Dedifferentiated amniotic fluid mesenchymal stem cell (primary cell): ENCODE results near the gene TBC1D8B.
"Not testable (repeated sequence)": the region's sequence is repeated elsewhere in the genome, so short reads cannot be mapped to it uniquely, and the experiment has no call there.

Source experiments
- DNase-seq: peaks from one replicate; pipeline ENCODE4 v3.0.0-alpha.2; 2016; ENCODE audit errors: extremely low spot score

Gene TBC1D8B

DNA sequence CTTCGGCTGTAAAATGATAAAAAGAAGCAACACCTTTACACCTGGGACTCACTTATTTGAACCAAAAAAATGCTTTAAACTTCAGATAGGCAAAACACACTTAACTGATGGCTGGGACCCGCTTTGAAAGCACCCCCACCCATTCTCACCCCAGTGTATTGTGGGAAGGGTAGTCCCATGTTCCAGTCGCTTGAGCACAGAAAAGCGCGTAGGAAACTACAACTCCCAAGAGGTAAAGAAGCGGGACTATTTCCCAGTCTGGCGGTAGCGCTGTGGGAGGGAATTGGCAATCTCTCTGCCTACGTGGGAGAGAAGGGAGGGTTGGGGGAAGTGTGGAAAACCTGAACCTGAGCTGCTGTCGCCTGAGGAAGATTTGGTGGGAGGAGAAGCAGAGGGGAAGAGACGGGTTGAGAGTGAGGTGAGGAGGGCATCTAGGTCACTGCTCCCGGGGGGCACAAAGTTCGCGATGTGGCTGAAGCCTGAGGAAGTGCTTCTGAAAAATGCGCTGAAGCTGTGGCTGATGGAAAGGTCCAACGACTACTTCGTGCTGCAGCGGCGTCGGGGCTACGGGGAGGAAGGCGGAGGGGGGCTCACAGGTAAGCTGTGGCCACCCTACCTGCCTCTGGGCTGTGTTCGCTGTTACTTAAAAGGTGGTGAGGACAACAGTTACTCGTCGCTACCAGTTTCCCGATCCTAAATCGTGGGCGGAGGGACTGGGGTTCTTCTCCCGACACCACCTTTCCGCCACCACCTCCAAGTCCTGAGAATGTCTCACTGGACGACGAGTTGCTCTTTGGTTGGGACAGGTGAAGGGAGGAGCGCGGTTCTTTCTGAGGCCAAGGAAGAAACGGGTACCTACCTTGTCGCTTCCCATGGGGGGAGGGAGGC lies at the start of gene TBC1D8B:
Gene TBC1D8B (plus strand): TSS at position 286 of the 888 bp plus-strand sequence. CDS start 181 bp downstream, at position 467.
- peak; percentile 84 for DNase-seq

DNA sequence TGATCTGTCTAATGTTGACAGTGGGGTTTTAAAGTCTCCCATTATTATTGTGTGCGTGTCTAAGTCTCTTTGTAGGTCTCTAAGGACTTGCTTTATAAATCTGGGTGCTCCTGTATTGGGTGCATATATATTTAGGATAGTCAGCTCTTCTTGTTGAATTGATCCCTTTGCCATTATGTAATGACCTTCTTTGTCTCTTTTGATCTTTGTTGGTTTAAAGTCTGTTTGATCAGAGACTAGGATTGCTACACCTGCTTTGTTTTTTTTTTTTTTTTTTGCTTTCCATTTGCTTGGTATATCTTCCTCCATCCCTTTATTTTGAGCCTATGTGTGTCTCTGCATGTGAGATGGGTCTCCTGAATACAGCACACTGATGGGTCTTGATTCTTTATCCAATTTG lies 33.2 kb upstream of the TBC1D8B start:
- not testable (repeated sequence) for DNase-seq

DNA sequence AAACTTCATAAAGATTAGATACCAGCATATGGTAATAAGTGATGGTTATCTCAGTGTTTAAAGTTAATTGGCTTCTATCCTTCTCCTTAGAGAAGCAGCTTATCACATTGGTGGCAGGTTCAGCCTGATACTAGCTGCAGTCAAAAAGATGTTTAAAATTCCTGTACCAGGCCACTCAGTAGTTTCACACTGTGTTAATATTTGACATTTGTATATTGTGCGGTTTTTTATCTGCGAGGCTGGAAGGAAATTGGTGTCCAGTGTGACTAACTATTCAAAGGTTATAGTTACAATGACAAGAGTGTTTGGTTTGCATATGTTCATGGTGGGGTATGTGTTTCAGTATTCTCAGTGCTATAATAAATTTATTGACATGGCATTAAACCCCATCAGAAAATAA lies 27.5 kb upstream of the TBC1D8B start:
- no peak for DNase-seq

DNA sequence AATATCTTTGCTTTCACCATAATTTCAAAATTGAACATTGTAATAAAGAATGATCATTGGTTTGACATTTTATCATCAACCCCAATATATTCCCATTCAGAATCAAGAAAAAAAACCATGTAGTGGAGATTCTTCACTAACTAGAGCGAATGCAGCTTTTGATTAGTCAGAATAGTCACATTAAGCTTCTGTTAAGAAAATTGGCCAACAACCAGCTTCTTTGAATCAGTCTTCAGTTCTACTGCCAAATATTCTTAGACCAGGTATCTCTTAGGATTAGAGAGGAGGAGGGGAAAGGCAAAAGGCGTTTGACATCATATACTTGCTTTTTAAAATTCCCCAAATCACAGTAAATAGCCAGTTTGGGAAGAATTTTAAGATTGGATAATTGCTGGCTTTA lies 22.2 kb upstream of the TBC1D8B start:
- DNase-seq: no peak

DNA sequence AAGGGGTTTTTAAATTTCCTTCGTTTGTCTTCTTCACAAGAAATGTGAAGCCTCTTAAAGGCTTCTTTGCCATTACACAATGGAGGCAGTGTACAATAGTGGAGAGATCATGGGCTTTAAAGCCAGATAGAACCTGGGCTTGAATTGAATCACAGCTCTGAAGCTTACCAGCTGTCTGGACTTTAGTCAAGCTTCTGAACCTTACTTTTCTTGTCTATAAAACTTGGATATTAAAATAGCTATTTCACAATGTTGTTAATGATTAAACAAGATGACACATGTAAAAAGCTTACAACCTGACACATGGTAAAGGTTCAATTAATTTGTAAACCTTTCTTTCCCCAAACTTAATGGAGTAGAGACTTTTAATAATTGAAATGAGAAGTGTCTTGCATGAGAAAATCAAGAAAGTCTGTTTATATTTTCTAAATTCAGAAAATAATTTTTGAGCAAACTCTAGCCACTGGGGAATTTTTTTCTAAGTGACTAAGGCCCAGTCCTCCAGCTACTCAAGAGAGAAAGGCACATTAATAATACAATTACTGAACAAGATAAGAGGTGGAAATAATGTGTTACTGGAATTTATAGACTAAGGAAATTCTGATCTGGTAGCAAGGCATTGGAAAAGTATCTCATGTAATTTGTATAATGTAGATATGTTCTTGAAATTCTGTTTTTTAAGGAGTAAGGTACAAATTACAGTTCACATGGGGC lies 21.7 kb upstream of the TBC1D8B start:
- DNase-seq: no peak

DNA sequence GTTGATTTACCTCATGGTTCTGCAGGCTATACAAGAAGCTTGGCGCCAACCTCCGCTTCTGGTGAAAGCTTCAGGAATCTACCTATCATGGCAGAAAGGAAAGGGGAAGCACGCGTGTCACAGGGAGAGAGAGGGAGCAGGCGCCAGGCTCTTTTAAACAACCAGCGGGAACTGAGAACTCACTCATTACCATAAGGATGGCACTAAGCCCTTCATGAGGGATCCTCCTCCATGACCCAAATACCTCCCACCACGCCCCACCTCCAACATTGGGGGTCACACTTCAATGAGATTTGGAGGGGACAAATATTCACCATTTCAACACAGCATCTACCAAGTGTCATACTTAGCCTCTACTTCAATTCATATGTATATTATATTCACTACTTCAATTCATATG lies 18.8 kb upstream of the TBC1D8B start:
- DNase-seq: no peak

DNA sequence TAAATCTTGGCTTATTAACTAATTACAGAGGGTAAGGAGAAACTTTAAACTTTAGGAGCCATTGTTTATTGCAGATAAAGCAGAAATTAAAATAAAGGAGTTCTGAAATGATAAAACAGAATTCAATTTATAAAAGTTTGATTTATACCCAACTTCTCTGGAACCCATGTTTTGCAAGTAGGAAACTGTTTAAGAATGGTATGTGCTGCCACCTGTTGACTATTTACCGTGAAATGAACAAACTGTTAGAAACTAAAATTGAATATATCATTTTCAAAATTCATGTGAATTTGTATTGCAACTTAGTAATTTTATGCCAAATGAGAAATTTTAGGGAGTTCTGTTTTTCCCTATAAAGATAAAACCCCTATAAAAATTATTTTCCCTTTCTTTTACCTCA lies 11.0 kb upstream of the TBC1D8B start:
- peak; percentile 18 for DNase-seq

DNA sequence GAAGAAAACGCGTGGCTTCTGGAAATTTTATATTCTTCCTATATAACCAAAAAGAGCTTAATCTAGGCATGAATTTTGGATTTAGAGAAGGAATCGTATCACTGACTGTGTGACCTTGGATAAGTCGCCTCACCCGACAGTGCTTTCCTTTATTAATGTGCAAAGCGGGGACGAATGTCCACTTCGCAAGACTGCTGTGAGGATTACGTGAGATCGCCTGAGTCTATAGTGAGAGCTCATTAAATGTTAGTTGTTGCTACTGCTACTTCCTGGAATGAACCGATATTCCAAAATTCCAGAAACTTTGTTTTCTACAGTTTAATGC lies 448 bp upstream of the TBC1D8B start:
- DNase-seq: no peak

DNA sequence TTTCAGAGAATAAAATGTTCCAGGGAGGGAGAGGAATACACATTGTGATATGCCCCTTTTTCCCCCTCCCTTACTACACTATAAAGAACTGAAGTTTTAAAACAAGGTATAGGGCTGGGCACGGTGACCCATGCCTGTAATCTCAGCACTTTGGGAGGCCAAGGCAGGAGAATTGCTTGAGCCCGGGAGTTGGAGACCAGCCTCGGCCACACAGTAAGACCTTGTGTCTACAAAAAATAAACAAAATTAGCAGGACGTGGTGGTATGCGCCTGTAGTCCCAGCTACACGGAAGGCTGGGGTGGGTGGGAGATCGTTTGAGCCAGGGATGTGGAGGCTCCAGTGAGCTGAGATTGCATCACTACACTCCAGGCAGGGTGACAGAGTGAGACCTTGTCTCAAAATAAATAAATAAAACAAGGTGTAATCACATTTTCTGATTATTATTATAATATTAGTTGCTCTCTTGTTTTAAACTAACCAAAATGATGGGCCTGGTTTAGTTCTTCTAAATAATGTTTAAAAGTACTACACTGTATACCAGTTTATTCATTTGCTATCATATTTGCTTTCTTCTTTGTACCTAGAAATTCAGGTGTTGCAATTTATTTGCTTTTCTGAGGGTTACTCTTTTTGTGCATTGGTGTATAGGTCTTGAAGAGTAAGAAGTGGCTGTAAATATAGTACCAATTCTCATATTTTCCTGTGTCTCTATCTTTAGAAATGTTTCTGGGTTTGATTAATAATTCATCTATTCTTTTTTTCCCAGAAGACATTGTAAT lies 8.8 kb downstream of the TBC1D8B start:
- no peak for DNase-seq

DNA sequence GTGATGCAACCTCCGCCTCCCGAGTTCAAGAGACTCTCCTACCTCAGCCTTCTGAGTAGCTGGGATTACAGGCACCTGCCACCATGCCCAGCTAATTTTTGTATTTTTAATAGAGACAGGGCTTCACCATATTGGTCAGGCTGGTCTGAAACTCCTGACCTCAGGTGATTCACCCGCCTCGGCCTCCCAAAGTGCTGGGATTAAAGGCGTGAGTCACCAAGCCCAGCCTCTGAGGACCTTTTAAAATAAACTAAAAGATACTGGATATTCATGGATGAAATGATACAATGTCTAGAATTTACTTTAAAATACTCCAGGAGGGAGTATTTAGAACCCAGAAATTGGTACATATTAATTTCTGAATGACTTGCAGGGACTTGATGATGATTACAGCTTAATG lies 10.5 kb downstream of the TBC1D8B start:
- not testable (repeated sequence) for DNase-seq

DNA sequence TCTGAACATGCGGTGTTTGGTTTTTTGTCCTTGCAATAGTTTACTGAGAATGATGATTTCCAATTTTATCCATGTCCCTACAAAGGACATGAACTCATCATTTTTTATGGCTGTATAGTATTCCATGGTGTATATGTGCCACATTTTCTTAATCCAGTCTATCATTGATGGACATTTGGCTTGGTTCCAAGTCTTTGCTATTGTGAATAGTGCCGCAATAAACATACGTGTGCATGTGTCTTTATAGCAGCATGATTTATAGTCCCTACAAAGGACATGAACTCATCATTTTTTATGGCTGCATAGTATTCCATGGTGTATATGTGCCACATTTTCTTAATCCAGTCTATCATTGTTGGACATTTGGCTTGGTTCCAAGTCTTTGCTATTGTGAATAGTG lies 11.6 kb downstream of the TBC1D8B start:
- DNase-seq: not testable (repeated sequence)

DNA sequence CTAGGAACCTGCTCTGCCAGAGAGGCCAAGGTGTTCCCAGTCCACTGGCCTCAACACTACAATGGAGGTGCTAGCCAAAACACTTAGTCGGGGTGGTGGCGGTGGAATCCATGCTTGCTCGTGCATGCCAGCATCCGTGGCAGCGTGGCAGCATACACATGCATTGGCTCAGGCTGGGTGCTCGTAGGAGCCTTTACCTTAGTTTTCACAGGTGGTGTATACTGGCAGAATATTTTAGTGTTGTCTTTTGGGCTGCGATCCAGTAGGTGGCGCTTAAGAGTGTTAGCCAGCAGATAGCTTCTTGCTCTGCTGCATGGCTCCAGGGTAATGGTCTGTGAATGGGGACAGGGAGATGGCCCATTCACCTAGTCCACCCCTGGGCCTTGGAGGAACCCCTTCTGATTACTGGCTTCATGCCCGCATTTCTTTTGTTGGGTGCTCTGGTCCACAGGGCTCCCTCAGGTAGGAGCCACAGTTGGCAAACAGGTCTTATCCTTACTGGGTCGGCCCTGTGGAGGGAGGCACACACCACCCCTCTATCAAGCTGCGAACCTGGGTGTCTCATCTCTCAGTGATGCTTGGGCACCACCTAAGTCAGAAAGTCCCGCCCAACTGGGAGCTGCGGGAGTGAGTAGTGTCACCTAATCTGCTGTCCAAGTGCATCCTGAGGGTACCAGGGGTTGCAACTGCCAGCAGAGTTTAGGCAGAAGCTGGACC lies 60.7 kb downstream of the TBC1D8B start:
- no peak for DNase-seq

DNA sequence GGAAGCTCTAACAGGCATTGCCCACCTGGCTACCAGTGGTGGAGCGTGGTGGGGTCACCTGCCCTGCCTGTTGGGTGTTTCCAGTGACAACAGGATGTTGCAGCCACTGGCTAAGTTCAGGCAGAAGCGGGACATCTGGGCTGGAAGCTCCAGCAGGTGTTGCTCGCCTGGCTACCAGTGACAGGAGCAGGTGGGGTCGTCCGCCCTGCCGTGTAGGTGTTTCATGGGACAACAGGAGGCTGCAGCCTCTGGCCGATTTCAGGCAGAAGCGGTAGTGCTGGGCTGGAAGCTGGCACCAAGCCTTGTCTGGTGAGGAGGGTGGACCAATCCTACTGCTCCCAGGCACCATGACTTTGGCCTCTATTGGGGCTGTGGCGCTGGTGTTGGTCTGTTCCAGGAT lies 61.2 kb downstream of the TBC1D8B start:
- DNase-seq: no peak

DNA sequence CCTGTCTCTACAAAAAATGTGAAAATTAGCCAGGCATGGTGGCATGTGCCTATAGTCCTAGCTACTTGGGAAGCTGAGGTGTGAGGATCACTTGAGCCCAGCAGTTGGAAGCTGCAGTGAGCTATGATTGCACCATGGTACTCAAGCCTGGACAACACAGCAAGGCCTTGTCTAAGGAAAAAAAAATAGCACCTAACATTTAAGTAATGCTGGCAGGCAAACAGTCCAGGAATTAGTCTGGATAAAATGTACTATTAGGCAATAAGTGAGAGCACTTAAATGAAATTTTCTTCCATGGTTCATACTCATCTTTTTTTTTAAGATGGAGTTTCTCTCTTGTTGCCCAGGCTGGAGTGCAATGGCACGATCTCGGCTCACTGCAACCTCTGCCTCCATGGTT lies 70.3 kb downstream of the TBC1D8B start:
- not testable (repeated sequence) for DNase-seq

DNA sequence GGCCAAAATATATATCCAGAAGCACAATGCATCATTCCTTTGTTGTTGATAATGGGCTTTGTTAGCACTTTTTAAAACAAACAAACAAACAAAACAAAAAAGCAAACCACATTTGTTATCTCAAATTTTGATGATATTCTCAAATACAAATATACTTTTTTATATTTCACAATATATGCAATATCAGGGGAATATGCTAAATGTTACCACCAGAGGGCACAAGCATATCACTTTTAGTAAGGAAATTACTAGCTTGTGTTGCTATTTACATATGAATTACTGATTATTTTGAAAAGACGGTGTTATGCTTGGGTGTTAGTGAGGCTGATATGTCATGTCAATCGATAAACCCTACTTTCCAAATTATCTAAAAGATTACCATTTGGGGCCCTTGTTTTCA lies 71.6 kb downstream of the TBC1D8B start:
- DNase-seq: peak; percentile 33

DNA sequence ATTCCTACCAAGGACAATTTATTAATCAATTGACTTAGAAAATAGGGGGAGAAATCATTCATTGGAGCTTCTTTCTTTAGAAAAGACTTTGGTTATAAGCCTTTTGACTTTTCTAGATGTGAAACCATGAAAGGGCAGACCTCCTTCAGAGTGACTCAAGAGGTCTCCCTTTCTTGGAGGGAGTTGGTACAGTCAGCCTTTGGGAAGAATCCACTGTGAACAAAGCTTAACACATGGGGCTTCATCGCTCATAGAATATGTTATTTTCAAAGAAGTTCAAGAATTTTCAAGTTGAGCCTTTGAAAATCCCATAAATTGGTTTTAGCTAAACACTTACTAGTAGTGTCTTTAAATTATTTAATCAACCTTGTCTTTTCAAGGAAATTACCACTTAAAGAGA lies 72.7 kb downstream of the TBC1D8B start:
- no peak for DNase-seq

DNA sequence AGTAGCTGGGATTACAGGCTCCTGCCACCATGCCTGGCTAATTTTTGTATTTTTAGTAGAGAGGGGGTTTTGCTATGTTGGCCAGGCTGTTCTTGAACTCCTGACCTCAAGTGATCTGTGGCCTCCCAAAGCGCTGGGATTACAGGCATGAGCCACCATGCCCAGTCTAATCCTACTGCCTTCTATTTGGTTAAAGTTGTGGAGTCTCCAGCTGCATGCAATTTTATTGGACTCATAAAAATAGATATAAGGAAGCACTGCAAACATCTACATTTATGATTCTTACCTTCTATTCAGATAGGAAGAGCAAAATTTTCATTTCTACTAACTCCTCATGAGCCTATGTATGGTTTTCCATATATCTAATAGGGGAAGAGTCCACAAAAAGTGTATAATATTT lies 87.0 kb downstream of the TBC1D8B start:
- DNase-seq: no peak

DNA sequence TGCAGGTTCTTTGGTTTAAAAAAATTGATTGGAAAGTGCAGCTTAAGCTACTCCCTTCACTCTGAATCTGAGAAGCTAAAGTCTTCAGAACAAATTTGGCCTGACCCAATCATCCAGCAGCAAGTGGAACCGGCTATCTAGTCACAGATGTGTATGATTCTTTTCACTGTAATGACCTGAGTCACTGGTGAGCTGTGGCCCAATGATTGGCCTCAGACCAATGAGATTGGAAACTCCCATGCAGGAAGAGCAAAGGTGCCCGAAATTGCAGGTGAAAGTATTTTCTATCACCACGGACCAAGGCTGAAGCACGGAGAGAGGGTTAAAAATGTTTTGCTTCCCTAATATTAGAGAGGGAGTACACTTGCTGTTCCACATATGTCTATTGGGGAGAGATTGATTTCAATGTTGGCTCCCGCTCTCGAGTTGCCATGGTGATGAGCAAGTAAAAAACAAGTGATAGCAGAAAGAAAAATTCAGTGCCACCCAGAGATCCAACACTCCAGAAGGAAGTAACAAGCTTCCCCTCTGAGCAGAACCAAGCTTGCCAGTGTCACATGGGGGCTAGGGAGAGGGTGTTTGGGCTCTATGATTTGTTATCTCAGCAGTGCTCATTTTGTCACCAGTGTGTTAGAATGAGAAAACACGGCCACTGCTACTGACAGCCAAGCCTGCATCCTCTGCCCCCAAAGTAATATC lies 89.4 kb downstream of the TBC1D8B start:
- DNase-seq: no peak

DNA sequence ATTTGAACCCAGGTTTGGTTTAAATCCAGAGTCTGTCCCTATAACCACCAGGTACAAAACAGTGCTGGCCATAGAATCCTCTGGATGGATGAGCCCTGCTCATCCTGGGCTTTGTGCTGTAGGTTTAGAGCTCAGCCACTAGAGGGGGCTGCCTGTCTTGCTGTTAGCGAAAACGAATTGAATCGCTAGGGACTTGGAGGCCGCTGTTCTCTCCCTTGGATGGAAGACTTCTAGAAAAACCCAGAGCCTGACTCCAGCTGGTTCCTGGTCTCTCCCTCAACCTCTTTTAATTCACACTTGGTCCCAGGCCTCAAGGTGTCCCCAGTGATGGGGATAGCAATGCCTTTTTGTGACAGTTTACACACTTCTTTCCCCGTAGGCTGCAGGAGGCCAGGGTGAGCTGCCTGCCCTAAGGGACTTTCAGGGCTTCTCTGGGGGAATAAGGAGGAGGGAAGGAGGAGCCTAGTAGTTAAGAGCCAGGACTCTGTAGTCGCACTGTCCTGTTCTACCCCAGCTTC lies 92.0 kb downstream of the TBC1D8B start:
- DNase-seq: peak; percentile 72

DNA sequence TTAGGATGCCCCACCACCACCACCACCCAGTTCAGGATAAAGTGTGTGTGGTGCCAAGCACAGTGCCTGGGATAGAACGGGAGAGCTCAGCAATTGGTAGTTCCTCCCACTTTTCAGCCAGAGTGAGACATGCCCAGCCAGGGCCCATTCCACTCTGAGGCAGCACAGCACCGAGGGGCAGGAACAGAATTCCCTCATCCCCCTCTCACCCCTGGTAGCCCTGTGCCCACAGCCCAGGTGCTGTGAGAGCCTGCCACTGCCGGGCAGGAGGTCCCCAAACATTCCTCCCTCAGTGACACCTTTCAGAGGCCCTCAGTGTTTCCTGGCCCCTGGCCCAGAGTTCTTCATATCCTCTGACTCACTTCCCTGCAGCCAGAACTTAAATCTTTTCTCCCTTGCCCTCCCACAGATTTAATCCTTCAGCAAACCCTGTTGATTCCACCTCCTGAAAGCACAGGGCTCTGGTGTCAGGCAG lies 92.5 kb downstream of the TBC1D8B start:
- DNase-seq: peak; percentile 35

DNA sequence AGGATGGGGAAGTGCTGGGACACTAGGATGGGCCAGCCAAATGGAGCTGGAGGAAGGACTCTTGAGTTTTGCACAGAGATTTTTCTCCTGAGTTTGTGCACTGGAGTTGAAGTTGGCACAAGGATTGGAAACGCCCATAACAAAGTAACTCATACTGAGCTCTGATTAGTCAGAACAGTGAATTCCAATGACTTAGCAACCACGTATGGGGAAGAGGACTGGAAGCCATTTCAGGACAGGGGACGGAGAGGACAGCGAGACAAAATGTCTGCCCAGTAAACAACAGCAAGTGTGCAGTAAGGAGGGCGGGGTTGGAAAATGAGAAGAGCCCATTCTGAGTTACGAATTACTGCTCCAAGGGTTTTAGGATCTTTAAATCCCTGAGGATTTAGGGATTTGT lies 94.8 kb downstream of the TBC1D8B start:
- DNase-seq: no peak
